Measurements from ENCODE around the gene COPS7B. TPM values are rescaled to one million over a fixed set of nuclear protein-coding genes. Genes with fewer than 3 reads are reported as not detected.

COPS7B gene
- total RNA-seq, 1 experiment from 2014 or later, result 66.5 TPM

- BruUV-seq (replicated peaks), result no TSS peak
- TF ChIP-seq CTCF (conservative IDR thresholded peaks at IDR 0.05; ENCODE audit: low read depth, low read length) (no peak), EZH2 (IDR thresholded peaks at IDR 0.05; ENCODE audit: borderline replicate concordance, low read depth, low read length, poor library complexity, severe bottlenecking) (no peak)
- Histone ChIP-seq H3K9me3 (ENCODE audit: low read depth, low read length, poor library complexity, severe bottlenecking) (peaks cover 4% of the 10 kb centered on the region), H3K4me3 (ENCODE audit: low read depth, low read length, poor library complexity, severe bottlenecking) (no peak overlapping the region), H3K27ac (ENCODE audit: low read depth, low read length, poor library complexity, severe bottlenecking) (no peak overlapping the region), H3K4me1 (ENCODE audit: insufficient read depth, low read length, poor library complexity, severe bottlenecking) (no peaks in the 10 kb centered on the region), H3K27me3 (replicated peaks; ENCODE audit: insufficient read depth, low read depth, low read length, poor library complexity) (no peaks in the 10 kb centered on the region), H3K36me3 (ENCODE audit: insufficient read depth, low read length, poor library complexity, severe bottlenecking) (no peaks in the 10 kb centered on the region)
- DNase-seq (ENCODE audit: low spot score), result no peak
- ChIA-PET CTCF (no interaction called here), POLR2A (ENCODE audit: low non-redundant PET) (no interaction called here)
- intact Hi-C loops (cut with micrococcal nuclease; ENCODE audit: unreplicated experiment), result no loop called here
Observed at GRCh38 chr2:231819447-231820042, 33.3 kb downstream of the COPS7B start.

GRCh38 chr2:231820786-231821303 lies 34.6 kb downstream of the COPS7B start:
- POLR2A ChIA-PET (ENCODE audit: low non-redundant PET), result no interaction called here
- BruUV-seq (replicated peaks), result no TSS peak
- no peak overlapping the region for H3K4me3 ChIP-seq (ENCODE audit: low read depth, low read length, poor library complexity, severe bottlenecking)
- no peaks in the 10 kb centered on the region for H3K27me3 ChIP-seq (replicated peaks; ENCODE audit: insufficient read depth, low read depth, low read length, poor library complexity)
- no peaks in the 10 kb centered on the region for H3K36me3 ChIP-seq (ENCODE audit: insufficient read depth, low read length, poor library complexity, severe bottlenecking)
- no peak overlapping the region for H3K27ac ChIP-seq (ENCODE audit: low read depth, low read length, poor library complexity, severe bottlenecking)
- no peaks in the 10 kb centered on the region for H3K9me3 ChIP-seq (ENCODE audit: low read depth, low read length, poor library complexity, severe bottlenecking)
- intact Hi-C loops (cut with micrococcal nuclease; ENCODE audit: unreplicated experiment), result no loop called here
- DNase-seq (ENCODE audit: low spot score), result no peak
- H3K4me1 ChIP-seq (ENCODE audit: insufficient read depth, low read length, poor library complexity, severe bottlenecking), result no peaks in the 10 kb centered on the region
- CTCF ChIA-PET, result no interaction called here
- no peak for TF ChIP-seq CTCF (conservative IDR thresholded peaks at IDR 0.05; ENCODE audit: low read depth, low read length)
- TF ChIP-seq EZH2 (IDR thresholded peaks at IDR 0.05; ENCODE audit: borderline replicate concordance, low read depth, low read length, poor library complexity, severe bottlenecking), result no peak

- ChIA-PET CTCF (no interaction called here), POLR2A (ENCODE audit: low non-redundant PET) (no interaction called here)
- no peaks in the 10 kb centered on the region for H3K27me3 ChIP-seq (replicated peaks; ENCODE audit: insufficient read depth, low read depth, low read length, poor library complexity)
- H3K4me1 ChIP-seq (ENCODE audit: insufficient read depth, low read length, poor library complexity, severe bottlenecking), result no peaks in the 10 kb centered on the region
- TF ChIP-seq EZH2 (IDR thresholded peaks at IDR 0.05; ENCODE audit: borderline replicate concordance, low read depth, low read length, poor library complexity, severe bottlenecking), result no peak
- TF ChIP-seq CTCF (conservative IDR thresholded peaks at IDR 0.05; ENCODE audit: low read depth, low read length), result no peak
- BruUV-seq (replicated peaks), result no TSS peak
- H3K27ac ChIP-seq (ENCODE audit: low read depth, low read length, poor library complexity, severe bottlenecking), result no peak overlapping the region
- H3K4me3 ChIP-seq (ENCODE audit: low read depth, low read length, poor library complexity, severe bottlenecking), result no peak overlapping the region
- no peak for DNase-seq (ENCODE audit: low spot score)
- intact Hi-C loops (cut with micrococcal nuclease; ENCODE audit: unreplicated experiment), result no loop called here
- no peaks in the 10 kb centered on the region for H3K9me3 ChIP-seq (ENCODE audit: low read depth, low read length, poor library complexity, severe bottlenecking)
- H3K36me3 ChIP-seq (ENCODE audit: insufficient read depth, low read length, poor library complexity, severe bottlenecking), result no peaks in the 10 kb centered on the region
Observed at GRCh38 chr2:231821908-231822307, 35.7 kb downstream of the COPS7B start.

Measured in A673 (cell line).